Astrocyte of the hippocampus (primary cell): ENCODE data around the gene ANK3.

Experiments
- DNase-seq: peaks from one replicate; pipeline ENCODE4 v3.0.0; 2011; ENCODE audit warnings: low read depth, low spot score

The ANK3 gene

GRCh38 chr10:60346661-60347060 is 43.0 kb downstream of the ANK3 start:
- no peak for DNase-seq

GRCh38 chr10:60343254-60343653 is 46.4 kb downstream of the ANK3 start:
- no peak for DNase-seq

GRCh38 chr10:60341969-60342368 is 47.7 kb downstream of the ANK3 start:
- DNase-seq, result no peak

- no peak for DNase-seq
Observed at GRCh38 chr10:60340973-60341372, 48.7 kb downstream of the ANK3 start.

- DNase-seq, result no peak
Observed at GRCh38 chr10:60339757-60340156, 49.9 kb downstream of the ANK3 start.

- no peak for DNase-seq
Observed at GRCh38 chr10:60338786-60339185, 50.9 kb downstream of the ANK3 start.

GRCh38 chr10:60338002-60338564 is 51.6 kb downstream of the ANK3 start:
- DNase-seq, result no peak

GRCh38 chr10:60336901-60337630 is 52.6 kb downstream of the ANK3 start:
- DNase-seq, result no peak

GRCh38 chr10:60335708-60336107 is 54.0 kb downstream of the ANK3 start:
- DNase-seq, result no peak

- DNase-seq, result peak; percentile 52
Observed at GRCh38 chr10:60334991-60335390, 54.7 kb downstream of the ANK3 start.

GRCh38 chr10:60332371-60332770 is 57.3 kb downstream of the ANK3 start:
- no peak for DNase-seq

- DNase-seq, result no peak
Observed at GRCh38 chr10:60331886-60332285, 57.8 kb downstream of the ANK3 start.

- DNase-seq, result no peak
Observed at GRCh38 chr10:60323162-60323561, 66.5 kb downstream of the ANK3 start.

GRCh38 chr10:60320666-60321065 is 69.0 kb downstream of the ANK3 start:
- no peak for DNase-seq

GRCh38 chr10:60316029-60316428 is 73.6 kb downstream of the ANK3 start:
- no peak for DNase-seq

GRCh38 chr10:60315311-60315710 is 74.4 kb downstream of the ANK3 start:
- no peak for DNase-seq

- DNase-seq, result peak; percentile 64
Observed at GRCh38 chr10:60314069-60314940, 75.4 kb downstream of the ANK3 start.

GRCh38 chr10:60313589-60313952 is 76.1 kb downstream of the ANK3 start:
- no peak for DNase-seq

- DNase-seq, result no peak
Observed at GRCh38 chr10:60312818-60313588, 76.7 kb downstream of the ANK3 start.

GRCh38 chr10:60311821-60312220 is 77.9 kb downstream of the ANK3 start:
- DNase-seq, result no peak

- no peak for DNase-seq
Observed at GRCh38 chr10:60310740-60311139, 78.9 kb downstream of the ANK3 start.

GRCh38 chr10:60309891-60310290 is 79.8 kb downstream of the ANK3 start:
- no peak for DNase-seq
